Measurements from ENCODE around the gene ACVRL1.

- TF ChIP-seq YY1 (IDR thresholded peaks at IDR 0.05; ENCODE audit: low read depth) = no peak
- TF ChIP-seq EP300 (IDR thresholded peaks at IDR 0.05; ENCODE audit: borderline replicate concordance) = no peak
- no peak for TF ChIP-seq RAD21 (IDR thresholded peaks at IDR 0.05; ENCODE audit: low read depth)
- TF ChIP-seq, protein P1, sequence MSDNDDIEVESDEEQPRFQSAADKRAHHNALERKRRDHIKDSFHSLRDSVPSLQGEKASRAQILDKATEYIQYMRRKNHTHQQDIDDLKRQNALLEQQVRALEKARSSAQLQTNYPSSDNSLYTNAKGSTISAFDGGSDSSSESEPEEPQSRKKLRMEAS (IDR thresholded peaks at IDR 0.05) = no peak
Observed at GRCh38 chr12:51941604-51942003, 34.3 kb downstream of the ACVRL1 start.

Measured in Ishikawa (cell line).